Measurements from ENCODE around the gene NAB1.

GRCh38 chr2:190679391-190679790, 30.5 kb downstream of the NAB1 start:
- TF ChIP-seq ATF3 (IDR thresholded peaks at IDR 0.05) (no peak), MAX (IDR thresholded peaks at IDR 0.05) (peak; percentile 11), REST (IDR thresholded peaks at IDR 0.05) (no peak), CTCF (IDR thresholded peaks at IDR 0.05; ENCODE audit: low read depth, low read length, missing input control) (no peak), GABPA (IDR thresholded peaks at IDR 0.05 in 1 of 2, conservative IDR thresholded peaks at IDR 0.05 in 1 of 2) (no peak), ZBTB33 (IDR thresholded peaks at IDR 0.05) (peak; percentile 27), YY1 (IDR thresholded peaks at IDR 0.05) (peak; percentile 15)

Data from liver (tissue), 3 donors.